GM12878 (cell line): Measurements from ENCODE around the gene VAV2. TPM values are rescaled to one million over a fixed set of nuclear protein-coding genes. Genes with fewer than 3 reads are reported as not detected.

Experiments used
- BCL3 ChIP-seq: IDR thresholded peaks from 2 replicates; pipeline ENCODE4 v1.6.1; 2011; ENCODE audit warnings: borderline replicate concordance, low read depth, mild to moderate bottlenecking, moderate library complexity, low read length; ENCODE audit not compliant: insufficient read depth, poor library complexity, severe bottlenecking
- REST ChIP-seq: IDR thresholded peaks from 2 replicates; pipeline ENCODE4 v1.6.1; 2012; ENCODE audit warnings: mild to moderate bottlenecking, low read depth, low read length
- SREBF2 ChIP-seq: IDR thresholded peaks from 2 replicates; pipeline ENCODE4 v1.6.1; 2012; ENCODE audit warnings: mild to moderate bottlenecking, low read length
- polyA plus RNA-seq, 11 experiments: library from polyadenylated mRNA; depleted of rRNA in 4 of 11; unstranded in 6 of 11; stranded (reverse) in 5 of 11; fragments of >200 nt; fragmentation: Nextera tagmentation in 4 of 11; fragmentation: Illumina TruSeq in 1 of 11; extraction: Ambion mirVana in 4 of 11; extraction: Trizol in 1 of 11; gene quantifications; 1 replicate in 1 of 11; 2 replicates in 10 of 11; pipeline versions ENCODE4 v1.2.1 to v1.2.3, GENCODE V29; 2011 to 2016; ENCODE audit warnings: inconsistent platforms in 2 of 11, missing spikeins in 2 of 11, low read depth in 1 of 11
- total RNA-seq, 4 experiments: library from RNA; depleted of rRNA in 3 of 4; stranded (reverse); fragments of >200 nt in 3 of 4; fragmentation: Illumina TruSeq in 1 of 4; extraction: Trizol in 1 of 4; gene quantifications; 2 replicates each; pipeline versions ENCODE4 v1.2.1 to v1.2.3, GENCODE V29; 2013 to 2021

VAV2 gene
- total and polyA plus RNA-seq, 10 of the 15 experiments (the other 5 are each of a cell fraction or from before 2014, with no cell fraction given): 0.13 to 43.9 (median 16.9) TPM

- no peak for TF ChIP-seq SREBF2
- no peak for TF ChIP-seq REST
- TF ChIP-seq BCL3: no peak
Observed at GRCh38 chr9:133838859-133839507, 153.1 kb downstream of the VAV2 start (continued).
